ENCODE measurements around the gene HS6ST3.
"Not testable (repeated sequence)": the region's sequence is repeated elsewhere in the genome, so short reads cannot be mapped to it uniquely, and the experiment has no call there.

HS6ST3 gene

GRCh38 chr13:96093296-96094006 lies 3.5 kb downstream of the HS6ST3 start:
- DNase-seq, result no peak

- DNase-seq, result no peak
Measured at GRCh38 chr13:96100457-96101220, 10.7 kb downstream of the HS6ST3 start.

GRCh38 chr13:96104516-96104915 lies 14.6 kb downstream of the HS6ST3 start:
- DNase-seq, result no peak

GRCh38 chr13:96108072-96108471 lies 18.2 kb downstream of the HS6ST3 start:
- not testable (repeated sequence) for DNase-seq

GRCh38 chr13:96109125-96109524 lies 19.2 kb downstream of the HS6ST3 start:
- no peak for DNase-seq

GRCh38 chr13:96112936-96113335 lies 23.0 kb downstream of the HS6ST3 start:
- DNase-seq, result no peak

GRCh38 chr13:96115368-96115767 lies 25.5 kb downstream of the HS6ST3 start:
- DNase-seq, result not testable (repeated sequence)

- no peak for DNase-seq
Measured at GRCh38 chr13:96119921-96120320, 30.0 kb downstream of the HS6ST3 start.

GRCh38 chr13:96130818-96131340 lies 41.0 kb downstream of the HS6ST3 start:
- no peak for DNase-seq

GRCh38 chr13:96141032-96141431 lies 51.1 kb downstream of the HS6ST3 start:
- DNase-seq, result no peak

GRCh38 chr13:96159725-96160124 lies 69.8 kb downstream of the HS6ST3 start:
- DNase-seq, result no peak

GRCh38 chr13:96161141-96161540 lies 71.2 kb downstream of the HS6ST3 start:
- no peak for DNase-seq

- DNase-seq, result no peak
Measured at GRCh38 chr13:96165840-96166239, 75.9 kb downstream of the HS6ST3 start.

- no peak for DNase-seq
Measured at GRCh38 chr13:96172066-96172465, 82.2 kb downstream of the HS6ST3 start.

GRCh38 chr13:96178759-96179158 lies 88.9 kb downstream of the HS6ST3 start:
- DNase-seq, result no peak

- no peak for DNase-seq
Measured at GRCh38 chr13:96179309-96179708, 89.4 kb downstream of the HS6ST3 start.

GRCh38 chr13:96181911-96182310 lies 92.0 kb downstream of the HS6ST3 start:
- no peak for DNase-seq

GRCh38 chr13:96185818-96186217 lies 95.9 kb downstream of the HS6ST3 start:
- no peak for DNase-seq

GRCh38 chr13:96191367-96191766 lies 101.5 kb downstream of the HS6ST3 start:
- DNase-seq, result no peak

GRCh38 chr13:96193728-96194310 lies 103.9 kb downstream of the HS6ST3 start:
- DNase-seq, result no peak

GRCh38 chr13:96198038-96198437 lies 108.1 kb downstream of the HS6ST3 start:
- no peak for DNase-seq

- DNase-seq, result no peak
Measured at GRCh38 chr13:96199315-96199714, 109.4 kb downstream of the HS6ST3 start.

GRCh38 chr13:96200810-96201209 lies 110.9 kb downstream of the HS6ST3 start:
- DNase-seq, result no peak

GRCh38 chr13:96202315-96202714 lies 112.4 kb downstream of the HS6ST3 start:
- DNase-seq, result no peak

Data from femur (tissue), 1 donor.